RWPE1 (cell line): ENCODE measurements around the gene HTR1E.

Experiments used
- CTCF ChIA-PET: fragments of 350-600 bp; sonication (Branson Sonifier 250); formaldehyde crosslinking; extraction: SDS; loops from one replicate; lab custom pipeline; 2021; lab: Yijun Ruan, JAX
- POLR2A ChIA-PET: fragments of 400-600 bp; formaldehyde crosslinking; extraction: SDS; loops from one replicate; lab custom pipeline; 2020; ENCODE audit warnings: antibody characterized with exemption; ENCODE audit not compliant: low non-redundant PET; lab: Yijun Ruan, JAX
- DNase-seq: peaks from one replicate; pipeline ENCODE4 v3.0.0; 2012; ENCODE audit warnings: low spot score
- H3K27ac ChIP-seq: fragments of 450-650 bp; 2 replicates; pipeline ENCODE4 v1.5.1; 2017
- CTCF ChIP-seq: fragments of 450-650 bp; conservative IDR thresholded peaks from 2 replicates; pipeline ENCODE4 v1.5.1; 2017; ENCODE audit warnings: low read depth, mild to moderate bottlenecking

HTR1E gene

GRCh38 chr6:87049779-87050178, 112.5 kb downstream of the HTR1E start:
- ChIA-PET CTCF (no interaction called here), POLR2A (no interaction called here)
- no peak for DNase-seq
- H3K27ac ChIP-seq: no peak overlapping the region
- no peak for TF ChIP-seq CTCF

DNA sequence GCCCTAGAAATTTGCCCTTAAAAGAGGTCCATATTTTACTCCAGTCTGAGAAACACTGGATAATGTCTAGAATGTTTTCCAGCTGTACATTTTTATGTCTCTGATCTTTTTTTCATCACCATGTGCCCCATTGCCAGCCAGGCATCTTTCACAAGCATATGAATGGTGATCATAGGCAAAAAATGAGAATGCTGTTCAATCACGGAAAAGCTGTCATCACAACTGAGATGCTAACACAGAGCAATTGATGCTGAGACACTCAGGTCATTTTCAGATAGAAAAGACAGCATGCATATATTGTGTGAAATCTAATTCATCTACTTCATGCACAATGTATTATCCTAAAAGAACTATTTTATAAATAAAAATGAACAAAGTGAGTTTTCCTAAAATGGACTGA, 116.0 kb downstream of the HTR1E start:
- POLR2A ChIA-PET: no interaction called here
- CTCF ChIA-PET: no interaction called here
- TF ChIP-seq CTCF: no peak
- no peak overlapping the region for H3K27ac ChIP-seq
- DNase-seq: no peak

GRCh38 chr6:87054143-87054833, 117.0 kb downstream of the HTR1E start:
- no peak for TF ChIP-seq CTCF
- CTCF ChIA-PET: no interaction called here
- POLR2A ChIA-PET: interaction anchor here (0.6 kb wide), 1 partner anchor 280 kb away, joined by 3 read pairs; no protein-coding TSS in a partner anchor
- DNase-seq: no peak
- H3K27ac ChIP-seq: no peak overlapping the region

DNA sequence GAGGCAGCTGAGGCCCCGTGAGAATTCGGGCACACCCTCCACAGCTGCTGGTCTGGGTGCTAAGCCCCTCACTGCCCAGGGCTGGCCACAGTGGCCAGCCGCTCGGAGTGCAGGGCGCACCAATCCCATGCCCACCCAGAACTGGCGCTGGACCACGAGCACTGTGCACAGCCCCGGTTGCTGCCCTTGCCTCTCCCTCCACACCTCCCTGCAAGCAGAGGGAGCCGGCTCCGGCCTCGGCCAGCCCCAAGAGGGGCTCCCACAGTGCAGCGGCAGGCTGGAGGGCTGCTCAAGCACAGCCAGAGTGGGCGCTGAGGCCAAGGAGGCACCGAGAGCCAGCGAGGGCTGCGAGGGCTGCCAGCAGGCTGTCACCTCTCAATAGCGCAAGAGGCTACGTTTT, 122.6 kb downstream of the HTR1E start:
- TF ChIP-seq CTCF: no peak
- DNase-seq: no peak
- POLR2A ChIA-PET: no interaction called here
- no peak overlapping the region for H3K27ac ChIP-seq
- CTCF ChIA-PET: no interaction called here

GRCh38 chr6:87065117-87065516, 127.8 kb downstream of the HTR1E start:
- DNase-seq: no peak
- H3K27ac ChIP-seq: no peak overlapping the region
- POLR2A ChIA-PET: no interaction called here
- no peak for TF ChIP-seq CTCF
- CTCF ChIA-PET: no interaction called here
